ENCODE data around the gene TMEM135.

TMEM135 gene

DNA sequence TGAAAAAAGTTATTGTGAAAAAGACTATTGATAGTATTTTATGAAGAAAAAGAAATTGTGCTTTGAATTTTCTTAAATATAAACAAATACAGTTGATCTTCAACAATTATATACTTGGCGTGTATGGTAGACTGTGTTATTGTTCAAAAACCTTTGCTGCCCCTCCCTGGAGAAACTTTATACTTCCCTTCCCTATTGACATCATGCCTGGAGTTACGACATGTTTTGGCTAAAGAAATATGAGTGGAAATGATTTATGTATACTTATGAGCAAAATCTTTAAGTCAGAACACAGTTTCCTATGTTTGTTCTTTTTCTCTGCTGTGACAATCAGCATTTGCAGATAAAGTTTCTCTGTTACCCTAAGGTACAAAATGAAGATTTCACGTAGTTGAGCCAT, 243.8 kb downstream of the TMEM135 start:
- TF ChIP-seq POLR2AphosphoS5 (IDR thresholded peaks at IDR 0.05; ENCODE audit: low read depth, low read length) (no peak), TAF1 (IDR thresholded peaks at IDR 0.05; ENCODE audit: borderline replicate concordance, insufficient read depth, low read length) (no peak), FOXP2 (optimal IDR thresholded peaks at IDR 0.05; ENCODE audit: borderline replicate concordance, extremely low read depth, extremely low read length, insufficient read depth) (no peak), SIN3A (IDR thresholded peaks at IDR 0.05; ENCODE audit: borderline replicate concordance, insufficient read depth, low read length) (no peak), REST (IDR thresholded peaks at IDR 0.05; ENCODE audit: insufficient read depth in 1 of 2, low read depth in 2 of 2, low read length in 2 of 2) (no peak)

DNA sequence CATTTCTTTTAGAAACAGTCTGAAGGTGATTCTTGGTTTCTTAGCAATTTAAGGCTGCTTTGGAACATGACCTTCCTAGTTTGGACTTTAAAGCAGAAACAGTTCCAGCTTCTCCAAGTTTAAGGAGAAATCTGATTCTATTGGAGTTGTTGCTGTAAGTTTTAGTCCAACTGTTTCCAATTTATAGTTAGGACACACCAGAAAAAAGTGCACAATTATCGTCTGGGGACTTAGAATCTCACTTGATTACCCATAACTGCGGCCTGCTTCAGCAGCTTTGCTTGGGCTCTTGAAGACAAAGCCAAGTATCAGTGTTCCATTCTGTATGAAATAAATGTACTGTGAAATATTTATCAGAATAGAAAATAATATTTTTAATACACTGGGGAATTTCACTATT, 246.6 kb downstream of the TMEM135 start:
- TF ChIP-seq SIN3A (IDR thresholded peaks at IDR 0.05; ENCODE audit: borderline replicate concordance, insufficient read depth, low read length) (no peak), POLR2AphosphoS5 (IDR thresholded peaks at IDR 0.05; ENCODE audit: low read depth, low read length) (no peak), TAF1 (IDR thresholded peaks at IDR 0.05; ENCODE audit: borderline replicate concordance, insufficient read depth, low read length) (no peak), FOXP2 (optimal IDR thresholded peaks at IDR 0.05; ENCODE audit: borderline replicate concordance, extremely low read depth, extremely low read length, insufficient read depth) (no peak), REST (IDR thresholded peaks at IDR 0.05; ENCODE audit: insufficient read depth in 1 of 2, low read depth in 2 of 2, low read length in 2 of 2) (no peak)

GRCh38 chr11:87286338-87286737, 248.6 kb downstream of the TMEM135 start:
- no peak for TF ChIP-seq FOXP2 (optimal IDR thresholded peaks at IDR 0.05; ENCODE audit: borderline replicate concordance, extremely low read depth, extremely low read length, insufficient read depth)
- no peak for TF ChIP-seq POLR2AphosphoS5 (IDR thresholded peaks at IDR 0.05; ENCODE audit: low read depth, low read length)
- no peak for TF ChIP-seq REST (IDR thresholded peaks at IDR 0.05; ENCODE audit: insufficient read depth in 1 of 2, low read depth in 2 of 2, low read length in 2 of 2)
- TF ChIP-seq TAF1 (IDR thresholded peaks at IDR 0.05; ENCODE audit: borderline replicate concordance, insufficient read depth, low read length), result no peak
- TF ChIP-seq SIN3A (IDR thresholded peaks at IDR 0.05; ENCODE audit: borderline replicate concordance, insufficient read depth, low read length), result no peak

- TF ChIP-seq FOXP2 (optimal IDR thresholded peaks at IDR 0.05; ENCODE audit: borderline replicate concordance, extremely low read depth, extremely low read length, insufficient read depth), result no peak
- no peak for TF ChIP-seq REST (IDR thresholded peaks at IDR 0.05; ENCODE audit: insufficient read depth in 1 of 2, low read depth in 2 of 2, low read length in 2 of 2)
- TF ChIP-seq POLR2AphosphoS5 (IDR thresholded peaks at IDR 0.05; ENCODE audit: low read depth, low read length), result no peak
These were observed 252.7 kb downstream of the TMEM135 start for GRCh38 chr11:87290304-87290922.

DNA sequence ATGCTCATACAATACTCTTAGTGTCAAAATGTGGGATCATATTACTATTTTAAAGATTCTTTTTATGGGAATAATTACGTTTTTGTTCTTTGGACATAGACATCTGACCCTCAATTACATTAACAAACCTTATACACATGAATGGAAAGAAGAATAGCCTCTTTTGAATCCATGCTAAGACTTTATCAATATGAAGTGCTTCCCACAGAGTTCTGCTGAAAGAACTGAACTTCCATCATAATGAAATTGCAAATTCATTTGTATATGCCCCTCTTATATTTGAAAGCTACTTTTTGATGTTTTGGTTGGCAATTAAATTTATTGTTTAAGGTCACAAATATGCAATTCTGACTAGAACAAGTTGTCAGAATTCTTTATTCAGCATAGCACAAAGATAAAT, 254.9 kb downstream of the TMEM135 start:
- no peak for TF ChIP-seq REST (IDR thresholded peaks at IDR 0.05; ENCODE audit: insufficient read depth in 1 of 2, low read depth in 2 of 2, low read length in 2 of 2)

All from PFSK-1 (cell line).